RPMI8226 (cell line): Measurements from ENCODE around the gene IMMP2L.
"Not testable (repeated sequence)": the region's sequence is repeated elsewhere in the genome, so short reads cannot be mapped to it uniquely, and the experiment has no call there.

ENCODE experiments used
- DNase-seq: peaks from one replicate; pipeline ENCODE4 v3.0.0-alpha.2; 2015

IMMP2L gene

GRCh38 chr7:110962826-110963225 lies 599.5 kb downstream of the IMMP2L start:
- DNase-seq, result no peak

- no peak for DNase-seq
Observed at GRCh38 chr7:110962374-110962773, 599.9 kb downstream of the IMMP2L start.

GRCh38 chr7:110960811-110961210 lies 601.5 kb downstream of the IMMP2L start:
- DNase-seq, result no peak

GRCh38 chr7:110948280-110948679 lies 614.0 kb downstream of the IMMP2L start:
- no peak for DNase-seq

GRCh38 chr7:110947408-110947807 lies 614.9 kb downstream of the IMMP2L start:
- no peak for DNase-seq

- DNase-seq, result no peak
Observed at GRCh38 chr7:110944966-110945644, 617.2 kb downstream of the IMMP2L start.

- DNase-seq, result no peak
Observed at GRCh38 chr7:110944448-110944847, 617.8 kb downstream of the IMMP2L start.

- no peak for DNase-seq
Observed at GRCh38 chr7:110943701-110944345, 618.5 kb downstream of the IMMP2L start.

GRCh38 chr7:110941385-110941784 lies 620.9 kb downstream of the IMMP2L start:
- DNase-seq, result no peak

GRCh38 chr7:110940756-110941155 lies 621.5 kb downstream of the IMMP2L start:
- DNase-seq, result no peak

GRCh38 chr7:110938165-110938564 lies 624.1 kb downstream of the IMMP2L start:
- DNase-seq, result no peak

GRCh38 chr7:110936665-110937064 lies 625.6 kb downstream of the IMMP2L start:
- DNase-seq, result not testable (repeated sequence)

GRCh38 chr7:110929480-110930249 lies 632.6 kb downstream of the IMMP2L start:
- DNase-seq, result no peak

- no peak for DNase-seq
Observed at GRCh38 chr7:110922906-110923305, 639.4 kb downstream of the IMMP2L start.

GRCh38 chr7:110921595-110922151 lies 640.6 kb downstream of the IMMP2L start:
- DNase-seq, result no peak

- peak; percentile 4 for DNase-seq
Observed at GRCh38 chr7:110918949-110919548, 643.2 kb downstream of the IMMP2L start.

GRCh38 chr7:110914263-110914662 lies 648.0 kb downstream of the IMMP2L start:
- DNase-seq, result no peak

GRCh38 chr7:110911632-110912031 lies 650.7 kb downstream of the IMMP2L start:
- DNase-seq, result no peak

GRCh38 chr7:110909117-110909516 lies 653.2 kb downstream of the IMMP2L start:
- no peak for DNase-seq

- DNase-seq, result no peak
Observed at GRCh38 chr7:110905773-110906566, 656.3 kb downstream of the IMMP2L start.

GRCh38 chr7:110898516-110898915 lies 663.8 kb downstream of the IMMP2L start:
- no peak for DNase-seq

GRCh38 chr7:110897538-110897937 lies 664.8 kb downstream of the IMMP2L start:
- no peak for DNase-seq
